ENCODE results near the gene PPP1R3G. TPM values are rescaled to one million over a fixed set of nuclear protein-coding genes. Genes with fewer than 3 reads are reported as not detected.

The PPP1R3G gene
- total and polyA plus RNA-seq, 2 of the 4 experiments (the other 2 are of a cell fraction), result 0.10 to 0.18 TPM

- Histone ChIP-seq H4K20me1 (ENCODE audit: insufficient read depth, low read length) (no peaks in the 10 kb centered on the region), H4K5ac (ENCODE audit: low read depth, low read length) (peak overlapping the region; percentile 70; the same call in 1 of the 2 replicates), H3K27ac (ENCODE audit: insufficient read depth, low read length) (no peak overlapping the region), H3K4ac (ENCODE audit: low read depth, low read length) (0 out of 2 replicates have a peak overlapping the region, but pooled peaks have one; percentile 21), H2BK120ac (ENCODE audit: low read depth, low read length) (no peak overlapping the region), H3K27me3 (ENCODE audit: control insufficient read depth, insufficient read depth, low read length) (peaks cover 21% of the 10 kb centered on the region), H3K9ac (ENCODE audit: low read depth, low read length) (no peak overlapping the region), H3K4me3 (ENCODE audit: insufficient read depth, low read depth, low read length) (no peak overlapping the region), H3K4me1 (ENCODE audit: control insufficient read depth, insufficient read depth, low read length) (peaks cover 12% of the 10 kb centered on the region), H3K4me2 (ENCODE audit: low read depth, low read length) (no peak overlapping the region), H3K79me1 (ENCODE audit: low read depth in 1 of 2, low read length in 2 of 2) (no peaks in the 10 kb centered on the region), H2AFZ (replicated peaks; ENCODE audit: low read length, poor library complexity) (peak overlapping the region; percentile 76), H3K56ac (ENCODE audit: extremely low read depth, insufficient read depth, low read length) (no peak overlapping the region), H4K8ac (ENCODE audit: low read depth in 2 of 2, low read length in 2 of 2) (peak overlapping the region in 1 of 2 experiments; percentile 35; a peak in 2 of 4 replicates), H3K9me3 (ENCODE audit: control insufficient read depth, insufficient read depth, low read length) (no peaks in the 10 kb centered on the region; the same call in 1 of the 2 replicates), H4K91ac (ENCODE audit: insufficient read depth, low read depth, low read length) (no peak overlapping the region; the same call in 1 of the 2 replicates), H2BK20ac (ENCODE audit: low read depth, low read length) (no peak overlapping the region; the same call in 1 of the 2 replicates), H2AK5ac (ENCODE audit: low read depth, low read length) (no peak overlapping the region), H3K18ac (ENCODE audit: low read depth, low read length) (no peak overlapping the region; the same call in 1 of the 2 replicates), H3K36me3 (ENCODE audit: control insufficient read depth, insufficient read depth, low read length) (no peaks in the 10 kb centered on the region), H3K14ac (replicated peaks; ENCODE audit: low read depth, low read length) (no peak overlapping the region), H3K9me1 (ENCODE audit: insufficient read depth, low read length) (peaks cover 5% of the 10 kb centered on the region; the same call in 1 of the 2 replicates), H2BK5ac (ENCODE audit: low read depth, low read length, poor library complexity, severe bottlenecking) (no peak overlapping the region), H2BK15ac (ENCODE audit: low read depth, low read length) (no peak overlapping the region), H3K23ac (ENCODE audit: low read depth, low read length) (no peak overlapping the region), H2AK9ac (replicated peaks; ENCODE audit: low read depth, low read length, poor library complexity) (no peak overlapping the region)
- in situ Hi-C loops (cut with MboI; ENCODE audit: low sequenced_read_pairs), result no loop called here
- intact Hi-C loops (cut with micrococcal nuclease), result no loop called here
- ChIA-PET CTCF (interaction anchor here (0.7 kb wide), 1 partner anchor 48 kb away, joined by 3 read pairs; no protein-coding TSS in a partner anchor), POLR2A (ENCODE audit: unreplicated experiment) (no interaction called here)
- WGBS, 2 experiments (ENCODE audit: extremely low coverage in 2 of 2, insufficient read length in 1 of 2), result 92% methylated on average over 2 of the region's 18 CpGs; no CpG with 5 or more reads in 1 of the 2 experiments
- no TSS peak for BruUV-seq (replicated peaks)
- ATAC-seq (ENCODE audit: low read depth) (no peak), DNase-seq (no peak)
- dilution Hi-C loops (cut with HindIII; ENCODE audit: low sequenced_read_pairs, unreplicated experiment), result no loop called here
- TF ChIP-seq CTCF (conservative IDR thresholded peaks at IDR 0.05; ENCODE audit: low read depth, low read length) (no peak), NFE2L2 (IDR thresholded peaks at IDR 0.05; ENCODE audit: low read depth, low read length) (no peak), POLR2A (IDR thresholded peaks at IDR 0.05; ENCODE audit: low read depth, low read length) (no peak), BHLHE40 (IDR thresholded peaks at IDR 0.05; ENCODE audit: low read depth, low read length) (no peak), SMC3 (IDR thresholded peaks at IDR 0.05; ENCODE audit: low read depth, low read length) (no peak), USF2 (IDR thresholded peaks at IDR 0.05; ENCODE audit: low read depth, low read length) (no peak), MAZ (IDR thresholded peaks at IDR 0.05; ENCODE audit: borderline replicate concordance, low read depth, low read length) (no peak), CEBPB (IDR thresholded peaks at IDR 0.05; ENCODE audit: low read depth, low read length) (no peak), RAD21 (IDR thresholded peaks at IDR 0.05; ENCODE audit: low read length) (no peak), MXI1 (IDR thresholded peaks at IDR 0.05; ENCODE audit: borderline replicate concordance, low read depth, low read length) (no peak), FOS (IDR thresholded peaks at IDR 0.05; ENCODE audit: low read depth, low read length) (no peak), CHD1 (IDR thresholded peaks at IDR 0.05; ENCODE audit: low read depth, low read length) (no peak), RFX5 (IDR thresholded peaks at IDR 0.05; ENCODE audit: low read depth, low read length) (no peak), RCOR1 (IDR thresholded peaks at IDR 0.05; ENCODE audit: insufficient replicate concordance, low read length) (no peak), MAFK (IDR thresholded peaks at IDR 0.05; ENCODE audit: low read depth, low read length) (no peak)
These were observed 1.3 kb upstream of the PPP1R3G start for GRCh38 chr6:5083813-5084359.

Measured in IMR-90 (cell line).